NCI-H524 treated with DMSO at 0.1 percent for 48 hours (cell line): Measurements from ENCODE around the gene UQCRQ.
"Not testable (repeated sequence)": the region's sequence is repeated elsewhere in the genome, so short reads cannot be mapped to it uniquely, and the experiment has no call there.

Source experiments
- DNase-seq: peaks from one replicate; lab custom pipeline; 2025; lab: John Stamatoyannopoulos, UW

Gene UQCRQ

DNA sequence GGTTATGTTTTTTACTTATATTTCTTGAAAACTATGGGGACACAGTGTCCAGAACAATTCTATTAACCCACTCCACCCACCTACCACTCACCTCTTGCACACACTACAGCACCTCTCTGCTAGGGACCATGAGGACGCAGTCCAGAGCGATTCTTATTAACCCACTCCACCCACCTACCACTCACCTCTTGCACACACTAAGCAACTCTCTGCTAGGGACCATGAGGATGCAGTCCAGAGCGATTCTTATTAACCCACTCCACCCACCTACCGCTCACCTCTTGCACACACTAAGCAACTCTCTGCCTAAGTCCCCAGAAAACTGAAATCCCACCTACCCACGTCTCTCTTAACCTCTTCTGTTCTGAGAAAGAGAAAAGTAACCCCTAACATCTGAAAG lies 33.8 kb upstream of the UQCRQ start:
- DNase-seq: no peak

DNA sequence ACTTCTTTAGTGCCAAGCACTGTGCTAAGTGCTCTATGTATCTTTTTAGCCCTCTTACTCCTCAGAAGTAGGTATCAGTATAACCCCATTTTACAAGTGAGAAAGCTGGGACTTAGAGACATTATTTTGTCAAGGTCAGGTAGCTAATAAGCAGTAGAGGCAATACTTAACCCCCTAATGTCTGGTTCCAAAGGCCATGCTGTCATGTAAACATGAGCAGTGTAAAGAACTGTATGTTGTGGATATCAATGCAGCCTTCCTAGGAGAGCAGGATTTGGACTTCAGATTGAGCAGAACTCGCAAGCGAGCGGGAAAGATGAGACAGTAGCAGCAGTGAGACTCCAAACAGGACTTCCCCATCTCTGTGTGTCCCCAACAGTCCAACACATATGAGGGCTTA lies 32.4 kb upstream of the UQCRQ start:
- no peak for DNase-seq

DNA sequence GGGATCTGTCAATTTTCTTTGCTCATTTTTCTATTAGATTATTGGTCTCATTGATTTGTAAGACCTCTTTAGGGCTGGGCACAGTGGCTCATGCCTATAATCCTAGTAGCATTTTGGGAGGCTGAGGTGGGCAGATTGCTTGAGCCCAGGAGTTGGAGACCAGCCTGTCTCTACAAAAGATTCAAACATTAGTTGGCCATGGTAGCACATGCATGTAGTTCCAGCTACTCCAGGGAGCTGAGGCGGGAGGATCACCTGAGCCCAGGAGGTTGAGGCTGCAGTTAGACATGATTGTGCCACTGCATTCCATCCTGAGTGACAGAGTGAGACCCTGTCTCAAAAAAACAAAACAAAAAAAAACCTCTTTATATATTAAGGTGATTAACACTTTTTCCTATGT lies 29.6 kb upstream of the UQCRQ start:
- no peak for DNase-seq

- no peak for DNase-seq
Observed at GRCh38 chr5:132837868-132838267, 28.6 kb upstream of the UQCRQ start.

DNA sequence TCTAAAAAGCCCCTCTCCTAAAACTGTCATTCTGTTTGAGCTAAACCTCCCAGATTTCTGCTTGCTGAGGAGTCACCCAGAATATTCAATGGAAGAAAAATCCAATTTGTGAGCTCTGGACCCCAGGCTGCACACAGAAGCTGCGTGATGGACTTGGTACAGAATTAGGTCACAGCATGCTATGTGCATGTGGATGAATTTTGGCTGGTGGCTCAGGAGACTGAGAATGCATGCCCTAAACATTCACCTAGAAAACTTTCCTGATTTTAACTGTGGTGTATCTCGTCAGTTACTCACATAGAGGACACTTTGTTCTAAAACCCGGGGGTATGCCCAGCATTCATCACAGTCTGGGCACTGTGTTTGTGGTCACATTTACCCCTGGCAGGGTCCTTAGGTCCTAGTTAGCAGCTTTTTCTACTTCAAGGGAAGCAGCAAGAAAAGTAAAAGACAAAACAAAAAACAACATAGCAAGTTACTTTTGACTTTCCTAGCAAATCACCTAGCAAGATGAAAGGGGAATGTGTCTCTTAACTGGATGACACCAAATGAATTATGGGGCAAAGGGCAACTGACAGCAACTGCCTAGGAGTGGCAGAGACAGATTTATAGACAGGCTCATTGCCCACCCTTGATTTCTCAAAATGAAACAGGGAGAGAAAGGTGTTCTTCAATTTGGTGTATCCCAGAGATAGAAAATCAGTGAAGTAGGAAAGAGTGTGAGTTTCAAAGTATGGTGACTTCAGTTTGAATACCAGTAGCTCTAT lies 27.7 kb upstream of the UQCRQ start:
- no peak for DNase-seq

GRCh38 chr5:132839426-132840301 lies 26.8 kb upstream of the UQCRQ start:
- DNase-seq: no peak

DNA sequence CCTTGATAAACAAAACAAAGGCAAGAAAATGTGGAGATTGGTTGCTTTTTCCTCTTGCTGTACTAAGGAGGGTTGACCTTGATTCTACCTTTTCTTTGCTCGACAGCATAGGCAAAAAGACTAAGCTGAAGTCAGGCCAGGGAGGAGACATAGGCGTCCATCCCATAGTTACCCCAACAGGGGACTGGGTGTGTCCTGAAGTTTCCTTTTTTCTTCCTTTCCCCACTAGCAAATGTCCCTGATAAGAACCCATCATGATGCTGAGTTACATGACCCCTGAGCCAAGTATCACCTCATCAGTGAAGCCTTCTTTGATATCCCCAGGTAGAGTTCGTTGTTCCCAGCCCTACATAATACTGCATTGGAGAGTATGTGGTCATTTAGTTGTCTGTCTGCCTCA lies 26.1 kb upstream of the UQCRQ start:
- DNase-seq: no peak

- DNase-seq: no peak
Observed at GRCh38 chr5:132840896-132841295, 25.5 kb upstream of the UQCRQ start.

DNA sequence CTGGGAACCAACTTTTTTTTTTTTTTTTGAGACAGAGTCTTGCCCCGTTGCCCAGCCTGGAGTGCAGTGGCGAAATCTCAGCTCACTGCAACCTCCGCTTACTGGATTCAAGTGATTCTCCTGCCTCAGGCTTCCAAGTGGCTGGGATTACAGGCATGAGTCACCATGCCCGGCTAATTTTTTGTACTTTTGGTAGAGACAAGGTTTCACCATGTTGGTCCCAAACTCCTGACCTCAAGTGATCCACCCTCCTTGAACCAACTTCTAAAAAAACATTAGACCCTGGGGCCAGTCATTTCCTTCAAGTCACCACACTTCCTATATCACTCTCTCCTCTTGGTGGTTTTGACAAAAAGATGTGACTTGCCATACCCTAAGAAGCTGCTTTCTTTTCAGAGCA lies 25.1 kb upstream of the UQCRQ start:
- no peak for DNase-seq

- no peak for DNase-seq
Observed at GRCh38 chr5:132848270-132848669, 18.2 kb upstream of the UQCRQ start.

GRCh38 chr5:132849347-132849746 lies 17.1 kb upstream of the UQCRQ start:
- no peak for DNase-seq

GRCh38 chr5:132850066-132850465 lies 16.4 kb upstream of the UQCRQ start:
- DNase-seq: no peak

DNA sequence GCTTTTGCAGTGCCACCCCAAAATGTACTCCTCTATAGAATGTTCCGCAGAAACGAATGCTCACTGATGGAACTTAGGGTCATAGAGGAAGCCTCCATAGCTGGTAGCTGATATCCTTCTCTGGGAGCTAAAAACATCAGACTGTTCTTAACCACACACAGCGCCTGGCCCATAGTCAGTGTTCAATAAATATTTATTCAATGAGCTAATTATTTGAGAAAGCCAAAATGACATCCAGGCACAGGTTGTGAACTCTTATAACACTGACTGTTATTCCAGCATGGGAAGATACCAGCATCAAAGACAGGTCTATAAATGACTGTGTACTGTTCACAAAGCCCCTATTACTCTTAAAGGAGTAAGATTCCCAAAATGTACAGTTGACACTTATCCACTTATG lies 13.1 kb upstream of the UQCRQ start:
- no peak for DNase-seq

- no peak for DNase-seq
Observed at GRCh38 chr5:132853790-132854189, 12.7 kb upstream of the UQCRQ start.

- DNase-seq: no peak
Observed at GRCh38 chr5:132854301-132854700, 12.1 kb upstream of the UQCRQ start.

- not testable (repeated sequence) for DNase-seq
Observed at GRCh38 chr5:132854992-132855391, 11.4 kb upstream of the UQCRQ start.

DNA sequence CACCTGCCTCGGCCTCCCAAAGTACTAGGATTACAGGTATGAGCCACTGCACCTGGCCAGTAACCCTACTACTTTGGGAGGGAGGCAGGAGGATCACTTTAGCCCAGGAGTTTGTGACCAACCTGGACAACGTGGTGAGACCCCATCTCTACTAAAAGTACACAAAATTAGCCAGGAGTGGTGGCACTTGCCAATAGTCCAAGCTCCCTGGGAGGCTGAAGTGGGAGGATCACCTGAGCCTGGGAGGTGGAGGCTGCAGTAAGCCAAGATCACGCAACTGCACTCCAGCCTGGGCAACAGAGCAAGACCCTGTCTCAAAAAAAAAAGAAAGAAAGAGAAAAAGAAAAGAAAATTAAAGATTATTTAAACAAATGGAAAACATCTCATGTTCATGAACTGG lies 10.4 kb upstream of the UQCRQ start:
- no peak for DNase-seq

DNA sequence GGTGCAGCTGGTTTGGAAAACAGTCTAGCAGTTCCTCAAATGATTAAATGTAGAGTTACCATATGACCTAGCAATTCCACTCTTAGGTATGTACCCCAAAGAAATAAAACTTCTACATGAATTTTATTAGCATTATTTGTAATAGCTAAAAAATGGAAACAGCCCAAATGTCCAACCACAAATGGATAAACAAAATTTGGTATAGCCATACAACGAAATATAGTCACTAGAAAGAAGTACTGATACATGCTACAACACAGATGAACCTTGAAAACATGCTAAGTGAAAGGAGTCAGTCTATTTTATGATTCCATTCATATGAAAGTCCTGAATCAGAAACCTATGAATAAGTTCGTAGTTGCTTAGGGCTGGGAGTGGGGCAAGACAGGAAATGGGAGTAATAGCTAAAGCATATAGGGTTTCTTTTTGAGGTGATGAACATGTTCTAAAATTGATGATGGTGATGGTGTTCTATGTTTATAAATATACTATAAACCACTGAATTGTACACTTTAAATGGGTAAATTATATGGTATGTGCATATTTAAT lies 6.5 kb upstream of the UQCRQ start:
- DNase-seq: no peak

- no peak for DNase-seq
Observed at GRCh38 chr5:132860742-132861141, 5.7 kb upstream of the UQCRQ start.

GRCh38 chr5:132865668-132866341 lies 637 bp upstream of the UQCRQ start:
- no peak for DNase-seq

- no peak for DNase-seq
Observed at GRCh38 chr5:132867046-132867451, 607 bp downstream of the UQCRQ start.

GRCh38 chr5:132868754-132869153 lies 2.3 kb downstream of the UQCRQ start:
- DNase-seq: no peak

- no peak for DNase-seq
Observed at GRCh38 chr5:132870801-132871200, 4.4 kb downstream of the UQCRQ start.
